SK-N-MC (cell line): ENCODE measurements around the gene ORM1.
"Not testable (repeated sequence)": the region's sequence is repeated elsewhere in the genome, so short reads cannot be mapped to it uniquely, and the experiment has no call there.

Experiments
- EZH2 ChIP-seq: fragments of 200-600 bp; sonication (generic); IDR thresholded peaks from one replicate; pipeline ENCODE4 v1.6.1; 2017; ENCODE audit warnings: antibody characterized with exemption
- FOXP2 ChIP-seq: optimal IDR thresholded peaks from 2 replicates; pipeline ENCODE3; 2011; ENCODE audit warnings: mild to moderate bottlenecking, moderate library complexity; ENCODE audit not compliant: insufficient read depth; ENCODE audit errors: extremely low read length, control extremely low read depth
- POLR2AphosphoS5 ChIP-seq: IDR thresholded peaks from 2 replicates; pipeline ENCODE4 v1.6.1; 2012; ENCODE audit warnings: mild to moderate bottlenecking, low read depth, low read length, borderline replicate concordance

GRCh38 chr9:114320710-114321109 lies 2.2 kb upstream of the ORM1 start:
- not testable (repeated sequence) for TF ChIP-seq POLR2AphosphoS5, EZH2, FOXP2
